Neuron (in vitro differentiated cells): Measurements from ENCODE around the gene TARBP1.

Experiments used
- H2AFZ ChIP-seq: one replicate; pipeline ENCODE4 v1.6.1; 2013; ENCODE audit warnings: low read depth, mild to moderate bottlenecking, inconsistent platforms, low read length, moderate library complexity
- H3K27me3 ChIP-seq: one replicate; pipeline ENCODE4 v1.6.1; 2013; ENCODE audit warnings: low read length; ENCODE audit not compliant: insufficient read depth
- H3K36me3 ChIP-seq: one replicate; pipeline ENCODE4 v1.6.1; 2013; ENCODE audit warnings: low read length; ENCODE audit not compliant: insufficient read depth
- H3K4me1 ChIP-seq: one replicate; pipeline ENCODE4 v1.6.1; 2013; ENCODE audit warnings: low read length; ENCODE audit not compliant: insufficient read depth
- H3K4me3 ChIP-seq: 2 replicates; pipeline ENCODE4 v1.5.1; 2013; ENCODE audit warnings: mild to moderate bottlenecking, low read length, moderate library complexity
- H3K9me3 ChIP-seq: one replicate; pipeline ENCODE4 v1.6.1; 2013; ENCODE audit warnings: low read length

Gene TARBP1

GRCh38 chr1:234431255-234431654, 47.7 kb downstream of the TARBP1 start:
- H3K27me3 ChIP-seq: no peaks in the 10 kb centered on the region
- no peaks in the 10 kb centered on the region for H3K9me3 ChIP-seq
- H2AFZ ChIP-seq: no peak overlapping the region
- peaks cover 12% of the 10 kb centered on the region for H3K36me3 ChIP-seq
- H3K4me3 ChIP-seq: no peak overlapping the region
- H3K4me1 ChIP-seq: peaks cover 6% of the 10 kb centered on the region

GRCh38 chr1:234430691-234431090, 48.3 kb downstream of the TARBP1 start:
- Histone ChIP-seq H3K27me3 (no peaks in the 10 kb centered on the region), H3K4me1 (peaks cover 6% of the 10 kb centered on the region), H3K9me3 (no peaks in the 10 kb centered on the region), H3K36me3 (peaks cover 12% of the 10 kb centered on the region), H3K4me3 (no peak overlapping the region), H2AFZ (no peak overlapping the region)

GRCh38 chr1:234429434-234429806, 49.6 kb downstream of the TARBP1 start:
- H3K4me1 ChIP-seq: peaks cover 2% of the 10 kb centered on the region
- H3K4me3 ChIP-seq: no peak overlapping the region
- no peaks in the 10 kb centered on the region for H3K27me3 ChIP-seq
- H3K9me3 ChIP-seq: no peaks in the 10 kb centered on the region
- H2AFZ ChIP-seq: no peak overlapping the region
- H3K36me3 ChIP-seq: peaks cover 15% of the 10 kb centered on the region

- peaks cover 17% of the 10 kb centered on the region for H3K36me3 ChIP-seq
- no peak overlapping the region for H2AFZ ChIP-seq
- H3K27me3 ChIP-seq: no peaks in the 10 kb centered on the region
- H3K4me3 ChIP-seq: no peak overlapping the region
- no peaks in the 10 kb centered on the region for H3K4me1 ChIP-seq
- no peaks in the 10 kb centered on the region for H3K9me3 ChIP-seq
Measured at GRCh38 chr1:234427950-234428646, 50.9 kb downstream of the TARBP1 start.

- Histone ChIP-seq H2AFZ (no peak overlapping the region), H3K36me3 (peaks cover 21% of the 10 kb centered on the region), H3K4me1 (no peaks in the 10 kb centered on the region), H3K4me3 (no peak overlapping the region), H3K9me3 (no peaks in the 10 kb centered on the region), H3K27me3 (no peaks in the 10 kb centered on the region)
Measured at GRCh38 chr1:234413990-234414389, 65.0 kb downstream of the TARBP1 start.

GRCh38 chr1:234413485-234413884, 65.5 kb downstream of the TARBP1 start:
- Histone ChIP-seq H3K4me3 (no peak overlapping the region), H3K36me3 (peaks cover 22% of the 10 kb centered on the region), H3K27me3 (no peaks in the 10 kb centered on the region), H3K9me3 (no peaks in the 10 kb centered on the region), H2AFZ (no peak overlapping the region), H3K4me1 (no peaks in the 10 kb centered on the region)

- H2AFZ ChIP-seq: no peak overlapping the region
- no peaks in the 10 kb centered on the region for H3K27me3 ChIP-seq
- peaks cover 23% of the 10 kb centered on the region for H3K36me3 ChIP-seq
- H3K9me3 ChIP-seq: no peaks in the 10 kb centered on the region
- no peak overlapping the region for H3K4me3 ChIP-seq
- no peaks in the 10 kb centered on the region for H3K4me1 ChIP-seq
Measured at GRCh38 chr1:234412830-234413229, 66.1 kb downstream of the TARBP1 start.

GRCh38 chr1:234409328-234409727, 69.7 kb downstream of the TARBP1 start:
- no peak overlapping the region for H3K4me3 ChIP-seq
- H3K4me1 ChIP-seq: no peaks in the 10 kb centered on the region
- H3K9me3 ChIP-seq: no peaks in the 10 kb centered on the region
- no peaks in the 10 kb centered on the region for H3K27me3 ChIP-seq
- no peak overlapping the region for H2AFZ ChIP-seq
- H3K36me3 ChIP-seq: peaks cover 21% of the 10 kb centered on the region

- no peaks in the 10 kb centered on the region for H3K27me3 ChIP-seq
- H3K4me1 ChIP-seq: no peaks in the 10 kb centered on the region
- no peaks in the 10 kb centered on the region for H3K9me3 ChIP-seq
- H2AFZ ChIP-seq: no peak overlapping the region
- H3K36me3 ChIP-seq: peaks cover 23% of the 10 kb centered on the region
- no peak overlapping the region for H3K4me3 ChIP-seq
Measured at GRCh38 chr1:234408757-234409156, 70.2 kb downstream of the TARBP1 start.

GRCh38 chr1:234406871-234407270, 72.1 kb downstream of the TARBP1 start:
- Histone ChIP-seq H3K4me1 (no peaks in the 10 kb centered on the region), H3K27me3 (no peaks in the 10 kb centered on the region), H3K4me3 (no peak overlapping the region), H2AFZ (no peak overlapping the region), H3K9me3 (no peaks in the 10 kb centered on the region), H3K36me3 (peaks cover 18% of the 10 kb centered on the region)

GRCh38 chr1:234405676-234406075, 73.3 kb downstream of the TARBP1 start:
- no peaks in the 10 kb centered on the region for H3K9me3 ChIP-seq
- no peaks in the 10 kb centered on the region for H3K4me1 ChIP-seq
- no peak overlapping the region for H3K4me3 ChIP-seq
- H2AFZ ChIP-seq: no peak overlapping the region
- H3K27me3 ChIP-seq: no peaks in the 10 kb centered on the region
- H3K36me3 ChIP-seq: peaks cover 20% of the 10 kb centered on the region

- Histone ChIP-seq H3K36me3 (peaks cover 19% of the 10 kb centered on the region), H3K27me3 (no peaks in the 10 kb centered on the region), H3K4me1 (no peaks in the 10 kb centered on the region), H3K9me3 (no peaks in the 10 kb centered on the region), H2AFZ (no peak overlapping the region), H3K4me3 (no peak overlapping the region)
Measured at GRCh38 chr1:234402939-234403338, 76.0 kb downstream of the TARBP1 start.

- Histone ChIP-seq H2AFZ (no peak overlapping the region), H3K27me3 (no peaks in the 10 kb centered on the region), H3K9me3 (no peaks in the 10 kb centered on the region), H3K36me3 (peaks cover 15% of the 10 kb centered on the region), H3K4me3 (no peak overlapping the region), H3K4me1 (no peaks in the 10 kb centered on the region)
Measured at GRCh38 chr1:234401658-234402057, 77.3 kb downstream of the TARBP1 start.

- H3K4me1 ChIP-seq: no peaks in the 10 kb centered on the region
- no peaks in the 10 kb centered on the region for H3K27me3 ChIP-seq
- H3K9me3 ChIP-seq: no peaks in the 10 kb centered on the region
- no peak overlapping the region for H3K4me3 ChIP-seq
- no peak overlapping the region for H2AFZ ChIP-seq
- peaks cover 15% of the 10 kb centered on the region for H3K36me3 ChIP-seq
Measured at GRCh38 chr1:234400773-234401172, 78.2 kb downstream of the TARBP1 start.
